Measurements from ENCODE around the gene TMEM259. TPM values are rescaled to one million over a fixed set of nuclear protein-coding genes. Genes with fewer than 3 reads are reported as not detected.

Gene TMEM259
- total RNA-seq, 1 experiment from 2014 or later = 202 TPM

DNA sequence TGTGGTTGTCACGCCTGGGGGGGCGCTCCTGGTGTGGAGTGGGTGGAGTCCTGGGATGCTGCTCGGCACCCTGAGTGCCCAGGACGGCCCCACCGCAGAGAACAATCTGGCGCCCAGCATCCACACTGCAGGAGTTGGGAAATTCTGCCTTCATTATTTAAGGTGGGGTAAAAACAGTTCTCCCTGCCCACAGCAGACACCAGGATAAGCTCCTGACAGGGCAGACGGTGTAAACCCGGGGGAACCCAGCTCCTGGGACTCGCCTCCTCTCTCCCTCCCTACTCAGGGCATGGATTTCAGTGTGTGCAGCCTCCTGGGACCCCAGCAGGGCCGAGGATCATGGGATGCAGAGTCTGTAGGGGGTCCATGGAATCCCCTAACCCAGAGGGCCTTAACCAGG is 44.4 kb downstream of the TMEM259 start (continued):
- TF ChIP-seq, protein P1, sequence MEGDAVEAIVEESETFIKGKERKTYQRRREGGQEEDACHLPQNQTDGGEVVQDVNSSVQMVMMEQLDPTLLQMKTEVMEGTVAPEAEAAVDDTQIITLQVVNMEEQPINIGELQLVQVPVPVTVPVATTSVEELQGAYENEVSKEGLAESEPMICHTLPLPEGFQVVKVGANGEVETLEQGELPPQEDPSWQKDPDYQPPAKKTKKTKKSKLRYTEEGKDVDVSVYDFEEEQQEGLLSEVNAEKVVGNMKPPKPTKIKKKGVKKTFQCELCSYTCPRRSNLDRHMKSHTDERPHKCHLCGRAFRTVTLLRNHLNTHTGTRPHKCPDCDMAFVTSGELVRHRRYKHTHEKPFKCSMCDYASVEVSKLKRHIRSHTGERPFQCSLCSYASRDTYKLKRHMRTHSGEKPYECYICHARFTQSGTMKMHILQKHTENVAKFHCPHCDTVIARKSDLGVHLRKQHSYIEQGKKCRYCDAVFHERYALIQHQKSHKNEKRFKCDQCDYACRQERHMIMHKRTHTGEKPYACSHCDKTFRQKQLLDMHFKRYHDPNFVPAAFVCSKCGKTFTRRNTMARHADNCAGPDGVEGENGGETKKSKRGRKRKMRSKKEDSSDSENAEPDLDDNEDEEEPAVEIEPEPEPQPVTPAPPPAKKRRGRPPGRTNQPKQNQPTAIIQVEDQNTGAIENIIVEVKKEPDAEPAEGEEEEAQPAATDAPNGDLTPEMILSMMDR (IDR thresholded peaks at IDR 0.05 in 2 of 3, conservative IDR thresholded peaks at IDR 0.05 in 1 of 3; ENCODE audit: borderline replicate concordance in 1 of 3, insufficient read depth in 1 of 3, low read depth in 2 of 3, low read length in 2 of 3) = no peak
- TF ChIP-seq, protein P2, sequence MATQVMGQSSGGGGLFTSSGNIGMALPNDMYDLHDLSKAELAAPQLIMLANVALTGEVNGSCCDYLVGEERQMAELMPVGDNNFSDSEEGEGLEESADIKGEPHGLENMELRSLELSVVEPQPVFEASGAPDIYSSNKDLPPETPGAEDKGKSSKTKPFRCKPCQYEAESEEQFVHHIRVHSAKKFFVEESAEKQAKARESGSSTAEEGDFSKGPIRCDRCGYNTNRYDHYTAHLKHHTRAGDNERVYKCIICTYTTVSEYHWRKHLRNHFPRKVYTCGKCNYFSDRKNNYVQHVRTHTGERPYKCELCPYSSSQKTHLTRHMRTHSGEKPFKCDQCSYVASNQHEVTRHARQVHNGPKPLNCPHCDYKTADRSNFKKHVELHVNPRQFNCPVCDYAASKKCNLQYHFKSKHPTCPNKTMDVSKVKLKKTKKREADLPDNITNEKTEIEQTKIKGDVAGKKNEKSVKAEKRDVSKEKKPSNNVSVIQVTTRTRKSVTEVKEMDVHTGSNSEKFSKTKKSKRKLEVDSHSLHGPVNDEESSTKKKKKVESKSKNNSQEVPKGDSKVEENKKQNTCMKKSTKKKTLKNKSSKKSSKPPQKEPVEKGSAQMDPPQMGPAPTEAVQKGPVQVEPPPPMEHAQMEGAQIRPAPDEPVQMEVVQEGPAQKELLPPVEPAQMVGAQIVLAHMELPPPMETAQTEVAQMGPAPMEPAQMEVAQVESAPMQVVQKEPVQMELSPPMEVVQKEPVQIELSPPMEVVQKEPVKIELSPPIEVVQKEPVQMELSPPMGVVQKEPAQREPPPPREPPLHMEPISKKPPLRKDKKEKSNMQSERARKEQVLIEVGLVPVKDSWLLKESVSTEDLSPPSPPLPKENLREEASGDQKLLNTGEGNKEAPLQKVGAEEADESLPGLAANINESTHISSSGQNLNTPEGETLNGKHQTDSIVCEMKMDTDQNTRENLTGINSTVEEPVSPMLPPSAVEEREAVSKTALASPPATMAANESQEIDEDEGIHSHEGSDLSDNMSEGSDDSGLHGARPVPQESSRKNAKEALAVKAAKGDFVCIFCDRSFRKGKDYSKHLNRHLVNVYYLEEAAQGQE (IDR thresholded peaks at IDR 0.05; ENCODE audit: low read depth) = no peak
- TF ChIP-seq CBX3 (IDR thresholded peaks at IDR 0.05; ENCODE audit: low read depth) (no peak), JUND (IDR thresholded peaks at IDR 0.05) (no peak)

GRCh38 chr19:974564-975257 is 46.2 kb downstream of the TMEM259 start:
- H3K79me2 ChIP-seq (ENCODE audit: insufficient read depth, low read length) = no peaks in the 10 kb centered on the region
- 0 out of 4 replicates have a peak, but pooled peaks cover 0 to 3% of the 10 kb centered on the region in 2 experiments for H3K4me1 ChIP-seq (ENCODE audit: control insufficient read depth in 1 of 2, insufficient read depth in 2 of 2, low read length in 2 of 2)
- peaks cover 3 to 22% of the 10 kb centered on the region in 2 experiments; a peak in 3 of 4 replicates for H3K36me3 ChIP-seq (ENCODE audit: control insufficient read depth in 1 of 2, insufficient read depth in 2 of 2, low read length in 2 of 2)
- H2AFZ ChIP-seq (ENCODE audit: low read depth, low read length, poor library complexity, severe bottlenecking) = no peak overlapping the region
- no peaks in the 10 kb centered on the region for H3K9me2 ChIP-seq (ENCODE audit: insufficient read depth)
- H3K27me3 ChIP-seq (ENCODE audit: insufficient read depth, low read length) = no peaks in the 10 kb centered on the region
- H3K27ac ChIP-seq (ENCODE audit: low read depth, low read length) = no peak overlapping the region
- no peak overlapping the region for H3K4me3 ChIP-seq (replicated peaks in 1 of 2; ENCODE audit: low read depth in 1 of 2, low read length in 2 of 2)
- CTCF ChIA-PET = no interaction called here
- POLR2A ChIA-PET = no interaction called here
- H4K20me1 ChIP-seq (ENCODE audit: insufficient read depth) = no peaks in the 10 kb centered on the region
- DNase-seq (ENCODE audit: low read depth, low spot score) = no peak
- intact Hi-C loops (cut with micrococcal nuclease) = no loop called here
- ATAC-seq = no peak
- H3K4me2 ChIP-seq (ENCODE audit: low read length) = no peak overlapping the region
- H3K9ac ChIP-seq (ENCODE audit: low read length) = no peak overlapping the region
- peaks cover 8 to 18% of the 10 kb centered on the region in 2 experiments; a peak in 3 of 4 replicates for H3K9me3 ChIP-seq (ENCODE audit: control insufficient read depth in 1 of 2, insufficient read depth in 1 of 2, low read depth in 1 of 2, low read length in 2 of 2)
- RAD21 ChIA-PET (ENCODE audit: low non-redundant PET in 1 of 2, low total read pairs in 2 of 2, uncharacterized antibody in 2 of 2, unreplicated experiment in 2 of 2) = no interaction called here
- BruUV-seq (replicated peaks) = no TSS peak
- no peak for TF ChIP-seq EZH2 (IDR thresholded peaks at IDR 0.05)
- no peak for TF ChIP-seq RAD21 (IDR thresholded peaks at IDR 0.05; ENCODE audit: low read depth)
- TF ChIP-seq ELF1 (IDR thresholded peaks at IDR 0.05; ENCODE audit: borderline replicate concordance, low read depth) = no peak
- no peak for TF ChIP-seq EGR1 (IDR thresholded peaks at IDR 0.05; ENCODE audit: low read depth)
- TF ChIP-seq POLR2AphosphoS5 (IDR thresholded peaks at IDR 0.05; ENCODE audit: low read depth, low read length) = no peak
- no peak for TF ChIP-seq POLR2A (IDR thresholded peaks at IDR 0.05; ENCODE audit: borderline replicate concordance, extremely low read depth, insufficient read depth, insufficient read length)
- no peak for TF ChIP-seq TCF7L2 (IDR thresholded peaks at IDR 0.05; ENCODE audit: borderline replicate concordance, extremely low read depth, insufficient read depth, insufficient read length)
- TF ChIP-seq, protein P3, sequence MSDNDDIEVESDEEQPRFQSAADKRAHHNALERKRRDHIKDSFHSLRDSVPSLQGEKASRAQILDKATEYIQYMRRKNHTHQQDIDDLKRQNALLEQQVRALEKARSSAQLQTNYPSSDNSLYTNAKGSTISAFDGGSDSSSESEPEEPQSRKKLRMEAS (IDR thresholded peaks at IDR 0.05) = no peak
- TF ChIP-seq, protein P4, sequence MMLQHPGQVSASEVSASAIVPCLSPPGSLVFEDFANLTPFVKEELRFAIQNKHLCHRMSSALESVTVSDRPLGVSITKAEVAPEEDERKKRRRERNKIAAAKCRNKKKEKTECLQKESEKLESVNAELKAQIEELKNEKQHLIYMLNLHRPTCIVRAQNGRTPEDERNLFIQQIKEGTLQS (IDR thresholded peaks at IDR 0.05) = no peak
- no peak for TF ChIP-seq EZH2phosphoT487 (IDR thresholded peaks at IDR 0.05; ENCODE audit: borderline replicate concordance)
- no peak for TF ChIP-seq CBX3 (IDR thresholded peaks at IDR 0.05; ENCODE audit: low read depth)

All from HCT116 (cell line).